OCI-LY3 (cell line): ENCODE data around the gene DNASE1L2.

Experiments used
- EZH2phosphoT487 ChIP-seq: fragments of 200-600 bp; shearing (Covaris generic); IDR thresholded peaks from 2 replicates; pipeline ENCODE4 v1.6.1; 2018; ENCODE audit warnings: antibody characterized with exemption, mixed run types, low read depth
- TF ChIP-seq, protein P1 (sequence below): fragments of 200-600, 300-600 bp; sonication (generic); IDR thresholded peaks from 2 replicates; pipeline ENCODE4 v1.5.1; 2014; ENCODE audit warnings: antibody characterized with exemption, low read length, low read depth

DNA sequence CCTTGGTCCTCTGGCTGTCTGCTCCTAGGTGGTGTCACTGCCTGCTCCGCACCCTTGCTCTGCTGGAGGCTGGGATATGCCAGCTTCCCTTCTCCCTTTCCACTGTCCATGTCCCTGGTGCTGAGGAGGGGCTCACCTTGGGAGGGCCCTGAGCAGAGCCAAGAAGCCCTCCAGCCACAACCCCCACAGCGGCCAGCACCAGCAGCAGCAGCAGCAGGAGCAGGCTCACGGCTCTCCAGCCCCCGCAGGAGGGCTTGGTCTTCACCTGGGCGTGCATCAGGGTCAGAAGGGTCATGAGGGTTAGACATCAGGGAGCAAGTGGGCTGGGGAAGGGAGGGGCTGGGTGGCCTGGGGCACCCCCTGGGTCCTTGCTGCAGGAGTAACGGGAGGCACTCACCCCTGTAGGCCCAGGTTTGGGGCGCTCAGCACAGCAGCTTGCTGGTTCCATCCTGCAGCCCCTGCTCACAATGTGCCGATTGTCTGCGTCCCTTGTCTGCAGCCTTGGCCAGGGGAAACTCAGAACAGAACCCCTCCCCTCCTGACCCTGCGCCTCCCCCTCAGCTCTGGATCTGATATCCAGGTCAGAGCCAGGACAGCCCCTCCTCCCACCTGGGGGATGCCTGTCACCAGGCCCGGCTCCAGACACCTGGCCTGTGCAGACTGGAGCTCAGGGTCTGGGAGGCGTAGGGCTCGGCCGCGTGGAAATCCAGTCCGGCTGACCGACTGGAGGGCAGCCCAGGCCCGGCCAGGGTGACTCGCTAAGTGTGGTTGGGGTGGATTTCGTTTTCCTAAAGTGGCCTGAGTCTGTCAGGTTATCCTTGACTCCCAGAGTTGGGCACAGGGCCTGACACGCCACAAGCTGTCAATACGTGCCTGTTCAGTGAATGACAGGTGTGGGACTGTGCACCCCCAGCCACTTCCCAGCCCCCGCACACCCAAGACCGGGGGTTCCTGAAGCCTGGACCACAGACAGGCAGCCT lies 25.6 kb upstream of the DNASE1L2 start, which contains the start of gene BRICD5:
- TF ChIP-seq, protein P1, sequence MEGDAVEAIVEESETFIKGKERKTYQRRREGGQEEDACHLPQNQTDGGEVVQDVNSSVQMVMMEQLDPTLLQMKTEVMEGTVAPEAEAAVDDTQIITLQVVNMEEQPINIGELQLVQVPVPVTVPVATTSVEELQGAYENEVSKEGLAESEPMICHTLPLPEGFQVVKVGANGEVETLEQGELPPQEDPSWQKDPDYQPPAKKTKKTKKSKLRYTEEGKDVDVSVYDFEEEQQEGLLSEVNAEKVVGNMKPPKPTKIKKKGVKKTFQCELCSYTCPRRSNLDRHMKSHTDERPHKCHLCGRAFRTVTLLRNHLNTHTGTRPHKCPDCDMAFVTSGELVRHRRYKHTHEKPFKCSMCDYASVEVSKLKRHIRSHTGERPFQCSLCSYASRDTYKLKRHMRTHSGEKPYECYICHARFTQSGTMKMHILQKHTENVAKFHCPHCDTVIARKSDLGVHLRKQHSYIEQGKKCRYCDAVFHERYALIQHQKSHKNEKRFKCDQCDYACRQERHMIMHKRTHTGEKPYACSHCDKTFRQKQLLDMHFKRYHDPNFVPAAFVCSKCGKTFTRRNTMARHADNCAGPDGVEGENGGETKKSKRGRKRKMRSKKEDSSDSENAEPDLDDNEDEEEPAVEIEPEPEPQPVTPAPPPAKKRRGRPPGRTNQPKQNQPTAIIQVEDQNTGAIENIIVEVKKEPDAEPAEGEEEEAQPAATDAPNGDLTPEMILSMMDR: no peak
- no peak for TF ChIP-seq EZH2phosphoT487
